GM10847 (cell line): ENCODE measurements around the gene SFXN1.

Experiments used
- POLR2A ChIP-seq: IDR thresholded peaks from 2 replicates; pipeline ENCODE4 v1.6.1; 2011; ENCODE audit not compliant: insufficient read length; ENCODE audit errors: extremely low read depth

The SFXN1 gene

DNA sequence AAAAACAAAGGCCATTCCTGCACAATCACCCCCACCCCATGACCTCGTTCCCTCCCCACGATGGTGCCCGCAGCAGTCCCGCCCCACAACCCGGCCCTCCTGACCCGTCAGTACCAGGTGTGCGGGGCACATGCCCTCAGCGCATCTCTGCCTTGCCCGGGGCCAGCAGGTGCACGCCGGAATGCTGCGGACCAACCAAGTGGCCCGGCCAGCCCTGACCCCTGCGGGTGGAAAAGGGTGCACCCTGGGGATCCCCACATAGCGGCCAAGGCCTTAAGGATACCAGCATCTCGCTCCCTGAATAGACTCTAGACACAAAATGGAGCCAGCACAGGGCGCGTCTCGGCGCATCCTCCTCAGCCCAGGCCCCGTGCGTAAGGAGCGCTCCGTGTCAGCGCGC lies 6.0 kb downstream of the SFXN1 start:
- TF ChIP-seq POLR2A = no peak

DNA sequence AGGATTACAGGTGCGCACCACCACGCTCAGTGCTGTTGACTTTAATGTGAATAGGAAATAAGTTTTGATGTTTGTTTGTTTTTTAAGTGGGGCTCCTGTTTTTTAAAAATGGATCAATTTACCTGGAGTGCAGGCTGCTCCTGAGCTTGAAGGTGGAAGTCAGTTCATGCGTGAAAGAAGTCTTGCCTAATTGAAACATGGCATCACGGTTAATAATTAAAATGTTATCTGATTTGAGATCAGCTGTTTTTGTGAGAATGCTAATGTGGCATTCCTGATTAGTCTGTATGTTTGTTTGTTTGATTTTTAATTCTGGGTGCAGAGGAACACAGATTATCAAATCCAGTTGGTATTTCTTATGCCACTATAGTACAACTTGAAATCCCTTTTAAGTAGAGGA lies 6.5 kb downstream of the SFXN1 start:
- TF ChIP-seq POLR2A = no peak

DNA sequence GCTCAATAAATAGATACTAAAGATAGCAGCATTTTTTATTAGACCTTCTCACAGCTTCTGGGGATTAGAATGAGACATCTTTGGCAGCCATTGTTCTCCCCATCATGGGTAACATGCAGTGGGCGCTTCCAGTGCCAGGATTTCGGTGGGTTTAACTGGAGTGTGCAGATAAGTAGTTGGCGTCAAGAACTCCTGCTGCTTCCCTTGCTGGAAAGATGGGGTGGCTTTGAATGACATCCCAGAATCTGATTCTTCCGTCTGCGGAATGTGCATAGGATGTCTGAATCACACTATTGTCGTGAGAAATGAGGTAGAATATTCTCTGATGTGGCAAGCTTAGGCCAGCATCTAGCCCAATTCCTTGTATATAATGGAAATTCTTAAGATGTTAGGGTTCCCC lies 7.3 kb downstream of the SFXN1 start:
- TF ChIP-seq POLR2A = no peak

DNA sequence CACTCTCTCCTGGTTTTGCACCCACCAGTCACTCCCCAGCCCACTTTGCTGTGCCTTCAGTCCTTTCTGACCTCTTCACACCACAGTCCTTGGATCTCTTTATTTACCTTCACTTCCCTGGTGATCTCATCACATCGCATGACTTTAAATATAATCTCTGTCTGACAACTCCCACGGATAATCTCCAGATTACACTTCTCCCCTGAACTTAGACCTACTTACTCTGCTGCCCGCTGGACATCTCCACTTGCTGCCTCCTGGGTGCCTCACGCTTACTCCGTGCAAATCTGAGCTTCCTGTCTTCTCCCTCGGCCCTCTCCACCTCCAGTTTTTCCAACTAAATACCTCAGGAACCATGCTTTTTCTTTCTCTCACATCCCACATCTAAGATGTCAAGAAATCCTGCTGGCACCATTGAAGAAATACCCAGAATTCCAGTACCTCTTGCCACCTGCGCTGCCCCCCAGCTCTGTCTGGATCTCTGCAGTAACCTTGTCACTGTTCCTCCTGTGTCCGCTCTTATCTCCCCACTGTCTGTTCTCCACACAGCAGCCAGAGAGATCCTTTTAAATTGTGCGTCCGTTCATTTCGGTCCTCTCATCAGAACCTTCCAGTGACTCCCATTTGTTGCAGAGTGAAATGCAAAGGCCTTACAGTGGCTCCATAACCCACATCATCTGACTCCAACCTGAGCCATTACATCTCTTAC lies 9.3 kb downstream of the SFXN1 start:
- TF ChIP-seq POLR2A = no peak

DNA sequence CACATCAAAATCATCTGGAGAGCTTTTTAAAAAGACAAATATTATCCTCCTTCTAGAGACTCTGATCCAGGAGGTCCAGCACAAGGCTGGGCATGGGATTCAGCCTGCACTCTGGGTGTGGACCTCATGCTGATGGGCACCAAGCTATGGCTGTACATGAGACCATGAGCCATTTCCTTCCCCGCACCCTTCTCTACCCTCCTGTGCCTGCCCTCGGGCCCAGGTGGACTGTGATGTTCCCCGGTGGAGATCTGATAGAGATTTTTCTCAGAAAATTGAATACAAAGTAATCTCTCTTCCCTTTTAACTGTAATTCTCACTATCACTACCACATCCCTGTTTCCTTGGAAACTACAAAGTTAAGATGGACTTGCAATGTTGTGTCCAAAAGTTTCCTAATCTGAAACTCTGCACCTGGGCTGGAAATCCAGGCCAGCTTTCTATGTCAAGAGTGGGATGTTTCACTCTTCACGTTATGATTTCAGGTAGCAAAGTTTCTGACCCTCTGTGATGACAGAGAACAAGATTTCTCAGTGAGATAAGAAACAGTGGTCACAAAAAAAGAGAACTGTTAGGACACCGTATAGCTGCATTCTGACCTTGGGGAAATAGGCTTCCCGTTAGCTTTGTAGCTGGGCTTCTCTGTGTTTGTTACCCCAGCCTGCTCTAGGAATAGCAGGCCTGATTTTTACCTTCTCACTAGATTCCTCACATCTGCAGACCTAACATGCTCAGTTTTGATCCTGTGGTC lies 11.5 kb downstream of the SFXN1 start:
- no peak for TF ChIP-seq POLR2A

DNA sequence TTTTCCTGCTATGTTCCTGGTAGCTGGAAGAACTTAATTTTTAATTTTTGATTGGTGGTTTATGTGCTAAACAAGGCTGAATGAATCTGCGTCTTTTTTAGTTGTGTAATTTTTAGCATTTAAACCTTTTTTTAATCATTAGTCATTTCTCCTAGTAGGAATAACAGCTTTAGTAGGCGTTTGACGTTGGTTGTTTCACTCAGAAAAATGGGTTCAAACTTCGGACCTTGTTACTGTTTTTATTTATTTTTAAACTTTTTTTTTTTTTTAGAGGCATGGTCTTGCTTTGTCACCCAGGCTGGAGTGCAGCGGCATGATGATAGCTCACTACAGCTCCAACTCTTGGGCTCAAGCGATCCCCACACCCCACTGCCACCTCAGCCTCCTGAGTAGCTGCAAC lies 12.9 kb downstream of the SFXN1 start:
- TF ChIP-seq POLR2A = no peak

DNA sequence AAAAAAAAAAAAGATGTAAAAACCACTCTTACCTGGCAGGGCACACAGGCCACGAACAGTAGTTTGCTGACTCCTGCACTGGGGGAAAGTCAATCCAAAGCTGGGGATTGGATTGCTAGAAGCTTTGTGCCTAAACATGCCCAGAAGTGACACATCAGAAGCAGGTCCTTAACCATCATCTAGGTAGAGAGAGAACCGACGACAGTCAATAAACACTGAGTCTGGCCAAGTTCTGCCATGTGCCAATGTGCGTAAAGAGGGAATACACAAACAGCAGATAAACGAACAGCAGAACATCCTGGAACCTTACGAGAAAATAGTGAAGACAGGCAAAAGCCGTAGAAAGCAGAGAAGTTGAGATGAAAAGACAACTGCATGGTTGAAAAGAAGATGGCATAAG lies 14.9 kb downstream of the SFXN1 start:
- TF ChIP-seq POLR2A = no peak

DNA sequence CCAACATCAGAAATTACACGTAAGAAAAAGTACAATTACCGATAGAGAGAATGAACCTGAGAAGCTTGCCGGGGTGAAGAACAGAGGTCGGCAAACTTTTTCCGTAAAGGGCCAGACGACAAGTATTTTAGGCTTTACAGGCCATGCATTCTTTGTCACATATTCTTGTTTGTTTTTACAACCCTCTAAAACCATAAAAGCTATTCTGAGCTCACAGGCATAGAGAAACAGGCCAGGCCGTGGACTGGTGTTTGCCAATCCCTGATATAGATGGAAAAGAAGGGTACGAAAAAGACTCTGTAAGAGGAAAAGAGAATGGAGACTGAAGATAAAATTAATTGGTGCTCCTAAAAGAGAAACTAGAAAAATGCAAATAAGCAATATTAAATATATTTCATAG lies 15.4 kb downstream of the SFXN1 start:
- no peak for TF ChIP-seq POLR2A

DNA sequence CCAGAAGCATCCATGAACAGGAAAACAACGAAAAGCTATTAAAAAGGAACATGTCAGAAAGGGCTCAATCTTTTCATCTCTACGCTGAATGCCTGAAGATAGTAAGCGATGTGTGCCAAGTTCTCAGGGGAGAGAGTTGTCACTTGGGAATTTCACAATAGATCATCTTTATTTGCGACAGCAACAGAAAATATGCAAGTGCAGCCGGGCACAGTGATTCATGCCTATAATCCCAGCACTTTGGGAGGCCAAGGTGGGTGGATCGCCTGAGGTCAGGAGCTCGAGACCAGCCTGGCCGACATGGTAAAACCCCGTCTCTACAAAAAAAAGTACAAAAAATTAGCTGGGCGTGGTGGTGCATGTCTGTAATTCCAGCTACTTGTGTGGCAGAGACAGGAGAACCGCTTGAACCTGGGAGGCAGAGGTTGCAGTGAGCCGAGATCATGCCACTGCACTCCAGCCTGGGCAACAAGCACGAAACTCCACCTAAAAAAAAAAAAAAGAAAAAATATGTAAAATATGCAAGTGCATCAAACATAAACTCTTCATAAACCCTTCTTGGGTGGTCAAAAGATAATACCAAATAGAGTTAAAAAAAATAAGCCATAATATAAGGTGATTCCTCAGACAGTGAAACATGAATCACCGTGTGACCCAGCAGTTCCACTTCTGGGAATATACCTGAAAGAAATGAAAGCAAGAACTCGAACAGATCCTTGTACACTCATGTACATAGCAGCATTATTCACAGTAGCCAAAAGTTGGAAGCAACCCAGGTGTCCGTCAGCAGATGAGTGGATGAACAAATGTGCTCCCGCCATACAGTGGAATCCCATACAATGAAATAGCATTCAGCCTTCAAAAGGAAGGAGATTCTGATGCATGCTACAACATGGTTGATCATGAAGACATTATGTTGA lies 16.2 kb downstream of the SFXN1 start:
- no peak for TF ChIP-seq POLR2A

DNA sequence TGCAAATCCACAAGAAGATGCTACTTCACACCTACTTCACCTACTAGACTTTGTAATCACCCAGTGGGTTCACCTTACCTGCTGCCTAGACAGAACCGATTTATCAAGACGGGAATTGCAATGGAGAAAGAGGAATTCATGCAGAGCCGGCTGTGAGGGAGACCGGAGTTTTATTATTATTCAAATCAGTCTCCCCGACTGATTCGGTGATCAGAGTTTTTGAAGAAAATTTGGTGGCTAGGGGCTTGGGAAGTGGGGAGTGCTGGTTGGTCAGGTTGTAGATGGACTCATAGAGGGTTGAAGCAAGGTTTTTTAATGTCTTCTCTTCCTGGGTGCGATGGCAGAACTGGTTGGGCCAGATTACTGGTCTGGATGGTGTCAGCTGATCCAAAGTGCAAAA lies 23.4 kb downstream of the SFXN1 start:
- no peak for TF ChIP-seq POLR2A

DNA sequence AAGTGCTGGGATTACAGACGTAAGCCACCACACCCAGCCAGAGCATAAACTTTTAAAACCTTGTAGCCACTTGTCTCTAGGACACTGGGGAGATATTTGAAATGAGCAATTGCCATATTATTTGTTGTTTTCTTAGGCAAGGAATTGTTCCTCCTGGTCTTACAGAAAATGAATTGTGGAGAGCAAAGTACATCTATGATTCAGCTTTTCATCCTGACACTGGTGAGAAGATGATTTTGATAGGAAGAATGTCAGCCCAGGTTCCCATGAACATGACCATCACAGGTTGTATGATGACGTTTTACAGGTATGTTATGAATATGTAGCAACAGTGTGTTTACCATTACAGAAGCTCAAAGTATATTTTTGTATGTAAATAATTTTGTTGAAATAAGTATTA lies 30.5 kb downstream of the SFXN1 start:
- no peak for TF ChIP-seq POLR2A

DNA sequence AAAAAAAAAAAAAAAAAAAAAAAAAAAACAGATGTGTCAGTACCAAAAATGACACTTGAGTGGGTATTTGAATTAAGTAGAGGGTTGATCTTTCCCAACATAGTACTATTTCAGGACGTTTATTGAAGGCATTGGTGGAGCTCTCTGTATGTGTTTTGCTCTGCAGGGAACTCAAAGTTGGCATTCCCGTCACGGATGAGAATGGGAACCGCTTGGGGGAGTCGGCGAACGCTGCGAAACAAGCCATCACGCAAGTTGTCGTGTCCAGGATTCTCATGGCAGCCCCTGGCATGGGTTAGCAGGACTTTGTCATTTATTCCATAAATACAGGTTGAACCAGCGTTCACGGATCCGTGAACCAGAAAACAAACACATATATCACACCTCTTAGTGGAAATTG lies 34.9 kb downstream of the SFXN1 start:
- TF ChIP-seq POLR2A = no peak

DNA sequence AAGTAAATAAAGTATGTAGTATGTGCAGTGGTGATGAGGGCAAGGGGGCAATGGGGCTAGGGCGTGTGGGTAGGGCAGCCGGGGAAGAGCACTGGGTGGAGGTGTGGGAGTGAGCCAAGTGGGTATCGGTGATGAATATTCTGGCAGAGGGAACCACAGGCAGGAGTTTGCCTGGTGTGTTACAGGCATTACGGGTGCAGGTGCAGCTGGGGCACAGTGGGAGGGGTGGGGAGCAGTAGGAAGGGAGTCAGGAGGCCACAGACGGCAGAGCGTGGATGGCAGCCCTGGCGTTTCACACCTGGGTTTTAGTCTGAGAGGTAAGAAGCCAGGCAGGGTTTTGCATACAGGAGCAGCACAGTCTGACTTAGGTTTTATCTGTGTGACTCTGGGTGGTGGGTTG lies 35.4 kb downstream of the SFXN1 start:
- TF ChIP-seq POLR2A = no peak

DNA sequence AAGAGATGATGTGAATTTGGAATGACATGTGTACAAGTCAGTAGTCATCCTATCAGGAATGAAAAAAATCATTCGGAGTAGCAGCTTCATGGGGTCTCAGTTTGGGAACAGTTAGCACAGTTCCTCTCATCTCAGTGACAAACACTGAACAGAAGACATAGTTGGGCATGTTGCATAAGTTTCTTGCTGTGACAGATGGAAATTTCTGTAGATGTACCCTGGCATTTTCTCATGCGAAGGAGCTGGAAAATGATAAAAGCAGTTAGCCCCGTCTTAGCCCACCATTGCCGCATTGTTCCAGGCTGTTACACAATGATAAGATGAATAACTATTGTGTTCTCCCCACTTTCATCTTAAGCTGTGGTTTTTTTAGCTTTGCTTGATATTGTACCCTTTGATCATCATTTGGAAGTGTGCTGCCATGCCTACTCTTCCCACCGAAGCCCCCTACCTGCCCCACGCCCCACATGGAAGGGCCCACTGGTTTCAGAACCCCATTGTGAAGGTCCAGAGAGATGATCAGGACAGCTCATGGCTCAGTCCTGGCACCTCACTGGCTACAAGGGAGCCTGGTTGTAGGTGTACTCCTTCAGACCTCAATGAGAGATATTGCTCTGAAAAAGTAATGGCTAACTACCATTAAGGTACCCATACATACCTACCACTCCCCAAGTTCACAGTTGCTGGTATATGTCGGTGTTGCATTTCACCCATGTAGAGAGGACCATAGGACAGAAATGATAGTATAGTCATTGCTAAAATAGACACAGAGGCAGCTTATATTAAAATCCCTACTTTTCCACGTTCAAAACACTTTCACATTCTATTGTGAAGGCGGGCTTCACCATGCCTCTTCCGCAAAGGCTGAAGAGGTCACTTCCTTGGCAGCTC lies 38.8 kb downstream of the SFXN1 start:
- TF ChIP-seq POLR2A = no peak
